Astrocyte (in vitro differentiated cells and primary cell): ENCODE results near the gene CXorf65. TPM values are rescaled to one million over a fixed set of nuclear protein-coding genes. Genes with fewer than 3 reads are reported as not detected.

Experiments
- DNase-seq: peaks from one replicate; pipeline ENCODE4 v3.0.0-alpha.2; 2010; ENCODE audit warnings: low read depth
- FAIRE-seq: peaks from 2 replicates; lab custom pipeline; 2011; peaks lifted over from hg19 to GRCh38; lab: Jason Lieb, UNC
- H2AFZ ChIP-seq: 2 replicates; pipeline ENCODE4 v1.6.0; 2012; ENCODE audit warnings: low read depth, low read length, inconsistent platforms
- H3K27ac ChIP-seq: 2 replicates; pipeline ENCODE4 v1.5.1; 2011; ENCODE audit warnings: low read depth, low read length, inconsistent platforms
- H3K27me3 ChIP-seq: 2 replicates; pipeline ENCODE4 v1.6.0; 2011; ENCODE audit warnings: low read length, inconsistent platforms; ENCODE audit not compliant: insufficient read depth
- H3K36me3 ChIP-seq: 2 replicates; pipeline ENCODE4 v1.5.1; 2011; ENCODE audit warnings: low read length, inconsistent platforms; ENCODE audit not compliant: insufficient read depth
- H3K4me1 ChIP-seq: 2 replicates; pipeline ENCODE4 v1.5.1; 2011; ENCODE audit warnings: low read length, inconsistent platforms; ENCODE audit not compliant: insufficient read depth
- H3K4me2 ChIP-seq: 2 replicates; pipeline ENCODE4 v1.6.0; 2012; ENCODE audit warnings: low read length, inconsistent platforms
- H3K4me3 ChIP-seq: 2 replicates; pipeline ENCODE4 v1.5.1; 2011; ENCODE audit warnings: low read depth, mild to moderate bottlenecking, low read length, inconsistent platforms; ENCODE audit not compliant: insufficient read depth
- H3K79me2 ChIP-seq: 2 replicates; pipeline ENCODE4 v1.6.0; 2012; ENCODE audit warnings: mild to moderate bottlenecking, low read length, inconsistent platforms; ENCODE audit not compliant: insufficient read depth
- H3K9ac ChIP-seq: 2 replicates; pipeline ENCODE4 v1.6.0; 2012; ENCODE audit warnings: mild to moderate bottlenecking, low read length, inconsistent platforms
- H3K9me3 ChIP-seq: 2 replicates; pipeline ENCODE4 v1.5.1; 2012; ENCODE audit warnings: low read depth, mild to moderate bottlenecking, low read length, inconsistent platforms; ENCODE audit not compliant: insufficient read depth
- H4K20me1 ChIP-seq: 2 replicates; pipeline ENCODE4 v1.6.0; 2012; ENCODE audit warnings: low read length, inconsistent platforms; ENCODE audit not compliant: insufficient read depth
- H3K27ac Mint-ChIP-seq: one replicate; pipeline ENCODE4 v1.8.0; 2021; ENCODE audit warnings: mild to moderate bottlenecking, mixed read lengths; ENCODE audit not compliant: unreplicated experiment
- H3K27me3 Mint-ChIP-seq: one replicate; pipeline ENCODE4 v1.8.0; 2021; ENCODE audit warnings: low read depth, mixed read lengths; ENCODE audit not compliant: unreplicated experiment
- H3K36me3 Mint-ChIP-seq: one replicate; pipeline ENCODE4 v1.8.0; 2021; ENCODE audit warnings: low read depth, mixed read lengths; ENCODE audit not compliant: unreplicated experiment
- H3K4me1 Mint-ChIP-seq: one replicate; pipeline ENCODE4 v1.8.0; 2021; ENCODE audit warnings: low read depth, mixed read lengths; ENCODE audit not compliant: unreplicated experiment
- H3K4me3 Mint-ChIP-seq: one replicate; pipeline ENCODE4 v1.8.0; 2021; ENCODE audit warnings: mild to moderate bottlenecking, moderate library complexity, mixed read lengths; ENCODE audit not compliant: unreplicated experiment
- H3K9me3 Mint-ChIP-seq: one replicate; pipeline ENCODE4 v1.8.0; 2021; ENCODE audit warnings: mild to moderate bottlenecking, mixed read lengths; ENCODE audit not compliant: unreplicated experiment
- EZH2 ChIP-seq: IDR thresholded peaks from 2 replicates; pipeline ENCODE4 v1.6.1; 2012; ENCODE audit warnings: mild to moderate bottlenecking, low read length, inconsistent platforms; ENCODE audit not compliant: insufficient read depth
- total RNA-seq: library from RNA; stranded (reverse); gene quantifications from 2 replicates; pipeline ENCODE4 v1.2.1, GENCODE V29; 2021
- TF ChIP-seq, protein P1 (sequence below): IDR thresholded peaks from 2 replicates; pipeline ENCODE4 v1.5.1; 2011; ENCODE audit warnings: low read depth, mild to moderate bottlenecking, inconsistent platforms, low read length, moderate library complexity; ENCODE audit not compliant: insufficient read depth

Gene CXorf65
- total RNA-seq, 1 donor from 2014 or later, result not detected

DNA sequence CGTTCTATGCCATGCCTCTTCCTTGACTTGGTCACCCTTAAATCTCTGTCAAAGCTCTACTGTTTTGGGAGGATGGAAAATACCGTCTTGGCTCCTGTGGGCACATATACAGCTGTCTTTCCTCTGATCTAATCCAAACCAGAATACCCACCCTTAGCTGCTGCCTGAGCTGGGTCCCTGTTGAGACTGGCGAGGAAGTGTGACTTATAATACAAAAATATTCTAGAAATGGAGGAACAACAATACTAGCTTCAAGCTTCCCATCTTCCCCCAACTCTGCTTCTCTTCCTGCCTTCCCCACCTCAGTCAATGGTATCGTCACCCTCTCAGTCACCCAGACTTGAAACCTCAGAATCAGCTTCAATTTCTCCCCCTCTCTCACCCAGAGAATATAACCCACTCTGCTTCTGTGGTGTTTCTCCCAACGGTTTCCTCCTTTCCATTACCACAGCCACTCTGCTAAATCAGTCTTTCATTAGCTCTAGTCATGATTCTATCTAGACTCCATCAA lies 5.4 kb upstream of the CXorf65 start:
- H3K27ac ChIP-seq, result no peak overlapping the region
- TF ChIP-seq EZH2, result no peak
- TF ChIP-seq, protein P1, sequence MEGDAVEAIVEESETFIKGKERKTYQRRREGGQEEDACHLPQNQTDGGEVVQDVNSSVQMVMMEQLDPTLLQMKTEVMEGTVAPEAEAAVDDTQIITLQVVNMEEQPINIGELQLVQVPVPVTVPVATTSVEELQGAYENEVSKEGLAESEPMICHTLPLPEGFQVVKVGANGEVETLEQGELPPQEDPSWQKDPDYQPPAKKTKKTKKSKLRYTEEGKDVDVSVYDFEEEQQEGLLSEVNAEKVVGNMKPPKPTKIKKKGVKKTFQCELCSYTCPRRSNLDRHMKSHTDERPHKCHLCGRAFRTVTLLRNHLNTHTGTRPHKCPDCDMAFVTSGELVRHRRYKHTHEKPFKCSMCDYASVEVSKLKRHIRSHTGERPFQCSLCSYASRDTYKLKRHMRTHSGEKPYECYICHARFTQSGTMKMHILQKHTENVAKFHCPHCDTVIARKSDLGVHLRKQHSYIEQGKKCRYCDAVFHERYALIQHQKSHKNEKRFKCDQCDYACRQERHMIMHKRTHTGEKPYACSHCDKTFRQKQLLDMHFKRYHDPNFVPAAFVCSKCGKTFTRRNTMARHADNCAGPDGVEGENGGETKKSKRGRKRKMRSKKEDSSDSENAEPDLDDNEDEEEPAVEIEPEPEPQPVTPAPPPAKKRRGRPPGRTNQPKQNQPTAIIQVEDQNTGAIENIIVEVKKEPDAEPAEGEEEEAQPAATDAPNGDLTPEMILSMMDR, result no peak
- no peak overlapping the region for H3K9ac ChIP-seq
- Mint-ChIP-seq H3K36me3 (no peaks in the 10 kb centered on the region), H3K27me3 (peaks cover 2% of the 10 kb centered on the region), H3K4me1 (peaks cover 15% of the 10 kb centered on the region), H3K9me3 (no peaks in the 10 kb centered on the region), H3K27ac (no peak overlapping the region), H3K4me3 (no peak overlapping the region)
- no peak overlapping the region for H3K4me3 ChIP-seq
- no peaks in the 10 kb centered on the region for H3K4me1 ChIP-seq
- no peak for DNase-seq
- H3K9me3 ChIP-seq, result no peaks in the 10 kb centered on the region
- H3K79me2 ChIP-seq, result no peaks in the 10 kb centered on the region
- H3K27me3 ChIP-seq, result no peaks in the 10 kb centered on the region
- H4K20me1 ChIP-seq, result no peaks in the 10 kb centered on the region
- no peak overlapping the region for H3K4me2 ChIP-seq
- H3K36me3 ChIP-seq, result no peaks in the 10 kb centered on the region
- no peak overlapping the region for H2AFZ ChIP-seq
- no peak for FAIRE-seq

DNA sequence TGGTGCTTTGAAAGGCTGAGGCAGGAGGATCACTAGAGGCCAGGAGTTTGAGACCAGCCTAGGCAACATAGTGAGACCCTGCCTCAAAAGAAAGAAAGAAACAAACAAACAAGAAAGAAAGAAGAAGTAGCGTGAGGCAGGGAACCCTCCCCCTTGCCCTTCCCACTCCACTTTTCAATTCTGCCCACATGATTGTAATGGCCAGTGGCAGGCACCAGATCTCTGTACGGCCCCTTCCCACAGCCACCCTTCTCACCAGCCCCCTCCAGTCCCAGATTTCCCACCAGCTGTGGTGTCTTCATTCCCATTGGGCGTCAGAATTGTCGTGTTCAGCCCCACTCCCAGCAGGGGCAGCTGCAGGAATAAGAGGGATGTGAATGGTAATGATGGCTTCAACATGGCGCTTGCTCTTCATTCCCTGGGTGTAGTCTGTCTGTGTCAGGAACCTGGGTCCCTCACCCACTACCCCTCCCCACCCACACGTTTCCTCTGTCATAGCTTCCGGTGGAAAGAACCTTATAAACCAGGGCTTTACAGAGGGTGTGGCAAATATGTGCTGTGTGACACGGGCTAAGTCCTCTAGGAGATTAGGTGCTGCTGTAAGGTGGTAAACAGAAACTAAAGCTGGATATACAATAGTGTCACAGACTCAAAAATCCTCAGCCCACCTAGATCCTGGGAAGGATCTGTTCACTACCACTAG lies 4.8 kb upstream of the CXorf65 start, which contains the start of gene IL2RG:
Gene IL2RG (minus strand): TSS at position 437 of the 703 bp plus-strand sequence. CDS start 38 bp downstream, at position 399.
- no peak for FAIRE-seq
- Histone ChIP-seq H3K79me2 (no peaks in the 10 kb centered on the region), H3K4me1 (no peaks in the 10 kb centered on the region), H2AFZ (no peak within 1 kb of the TSS), H3K36me3 (no peaks in the 10 kb centered on the region), H3K9me3 (no peaks in the 10 kb centered on the region), H3K4me3 (no peak within 1 kb of the TSS), H3K4me2 (no peak within 1 kb of the TSS), H4K20me1 (no peaks in the 10 kb centered on the region), H3K27ac (no peak within 1 kb of the TSS), H3K9ac (no peak within 1 kb of the TSS), H3K27me3 (no peaks in the 10 kb centered on the region)
- Mint-ChIP-seq H3K27me3 (peaks cover 2% of the 10 kb centered on the region), H3K4me3 (no peak within 1 kb of the TSS), H3K9me3 (no peaks in the 10 kb centered on the region), H3K36me3 (no peaks in the 10 kb centered on the region), H3K4me1 (peaks cover 18% of the 10 kb centered on the region), H3K27ac (no peak within 1 kb of the TSS)
- no peak for DNase-seq
- TF ChIP-seq, protein P1, result no peak
- no peak for TF ChIP-seq EZH2

DNA sequence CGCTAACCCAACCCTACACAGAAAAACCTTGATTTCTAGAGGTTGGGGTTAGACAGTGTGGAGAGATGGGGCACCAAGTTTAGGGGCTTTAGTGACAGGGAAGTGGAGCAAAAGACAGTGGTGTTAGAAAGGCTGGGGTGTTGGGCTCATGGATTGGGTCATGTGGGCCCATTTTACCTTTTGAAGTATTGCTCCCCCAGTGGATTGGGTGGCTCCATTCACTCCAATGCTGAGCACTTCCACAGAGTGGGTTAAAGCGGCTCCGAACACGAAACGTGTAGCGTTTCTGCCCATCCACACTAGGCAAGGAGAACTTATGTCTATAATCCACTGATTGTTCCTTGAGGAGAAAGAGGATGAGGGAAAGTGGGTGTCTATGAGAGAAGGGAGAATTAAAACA lies 2.5 kb upstream of the CXorf65 start:
- no peak for DNase-seq
- H3K36me3 Mint-ChIP-seq, result no peaks in the 10 kb centered on the region
- H3K27ac Mint-ChIP-seq, result no peak overlapping the region
- Histone ChIP-seq H3K4me1 (no peaks in the 10 kb centered on the region), H3K36me3 (no peaks in the 10 kb centered on the region), H3K27ac (no peak overlapping the region), H2AFZ (no peak overlapping the region), H3K27me3 (no peaks in the 10 kb centered on the region), H3K4me3 (no peak overlapping the region), H3K9ac (no peak overlapping the region), H3K9me3 (no peaks in the 10 kb centered on the region), H3K4me2 (no peak overlapping the region), H4K20me1 (no peaks in the 10 kb centered on the region), H3K79me2 (no peaks in the 10 kb centered on the region)
- no peak overlapping the region for H3K4me3 Mint-ChIP-seq
- no peak for FAIRE-seq
- TF ChIP-seq EZH2, result no peak
- TF ChIP-seq, protein P1, result no peak
- peaks cover 25% of the 10 kb centered on the region for H3K4me1 Mint-ChIP-seq
- H3K27me3 Mint-ChIP-seq, result peaks cover 2% of the 10 kb centered on the region
- H3K9me3 Mint-ChIP-seq, result no peaks in the 10 kb centered on the region
